AG09319 (cell line): ENCODE results near the gene APP.

Experiments used
- DNase-seq: peaks from one replicate; pipeline ENCODE4 v3.0.0-alpha.2; 2010; ENCODE audit warnings: low read depth; ENCODE audit errors: extremely low read depth
- TF ChIP-seq, protein P1 (sequence below): IDR thresholded peaks from 2 replicates; pipeline ENCODE4 v1.5.1; 2011; ENCODE audit warnings: low read depth, mild to moderate bottlenecking, inconsistent platforms, low read length, moderate library complexity

The APP gene

DNA sequence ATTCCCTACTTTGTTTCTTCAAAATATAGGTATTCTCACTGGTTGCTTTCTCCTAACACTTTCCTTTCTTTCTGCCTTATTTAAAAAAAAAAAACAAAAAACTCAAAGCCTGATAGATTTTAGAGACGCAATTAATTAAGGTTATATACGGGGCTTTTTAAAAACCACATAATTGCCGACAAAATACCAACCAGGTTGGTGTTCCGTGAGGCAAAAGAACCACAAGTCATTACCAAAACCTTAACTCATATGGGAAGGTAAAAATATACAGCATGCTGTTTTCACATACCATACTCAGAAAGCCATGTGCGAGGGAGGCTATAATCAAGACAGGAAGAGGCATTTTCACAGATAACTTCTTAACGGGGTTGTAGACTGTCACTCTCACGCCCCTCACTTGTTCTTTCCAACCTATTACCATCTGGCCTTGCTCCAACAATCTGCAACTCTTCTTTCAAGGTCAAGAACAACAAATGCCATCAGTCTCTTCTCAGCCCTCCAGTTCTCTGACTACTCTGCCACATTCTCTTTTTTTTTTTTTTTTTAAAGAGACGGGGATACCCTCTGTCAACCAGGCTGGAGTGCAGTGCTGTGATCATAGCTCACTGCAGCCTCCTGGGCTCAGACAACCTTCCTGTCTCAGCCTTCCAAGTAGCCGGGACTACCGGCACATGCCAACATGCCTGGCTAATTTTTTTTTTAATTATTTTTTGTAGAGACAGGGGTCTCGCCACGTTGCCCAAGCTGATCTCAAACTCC, 102.6 kb downstream of the APP start:
- TF ChIP-seq, protein P1, sequence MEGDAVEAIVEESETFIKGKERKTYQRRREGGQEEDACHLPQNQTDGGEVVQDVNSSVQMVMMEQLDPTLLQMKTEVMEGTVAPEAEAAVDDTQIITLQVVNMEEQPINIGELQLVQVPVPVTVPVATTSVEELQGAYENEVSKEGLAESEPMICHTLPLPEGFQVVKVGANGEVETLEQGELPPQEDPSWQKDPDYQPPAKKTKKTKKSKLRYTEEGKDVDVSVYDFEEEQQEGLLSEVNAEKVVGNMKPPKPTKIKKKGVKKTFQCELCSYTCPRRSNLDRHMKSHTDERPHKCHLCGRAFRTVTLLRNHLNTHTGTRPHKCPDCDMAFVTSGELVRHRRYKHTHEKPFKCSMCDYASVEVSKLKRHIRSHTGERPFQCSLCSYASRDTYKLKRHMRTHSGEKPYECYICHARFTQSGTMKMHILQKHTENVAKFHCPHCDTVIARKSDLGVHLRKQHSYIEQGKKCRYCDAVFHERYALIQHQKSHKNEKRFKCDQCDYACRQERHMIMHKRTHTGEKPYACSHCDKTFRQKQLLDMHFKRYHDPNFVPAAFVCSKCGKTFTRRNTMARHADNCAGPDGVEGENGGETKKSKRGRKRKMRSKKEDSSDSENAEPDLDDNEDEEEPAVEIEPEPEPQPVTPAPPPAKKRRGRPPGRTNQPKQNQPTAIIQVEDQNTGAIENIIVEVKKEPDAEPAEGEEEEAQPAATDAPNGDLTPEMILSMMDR: no peak
- no peak for DNase-seq

DNA sequence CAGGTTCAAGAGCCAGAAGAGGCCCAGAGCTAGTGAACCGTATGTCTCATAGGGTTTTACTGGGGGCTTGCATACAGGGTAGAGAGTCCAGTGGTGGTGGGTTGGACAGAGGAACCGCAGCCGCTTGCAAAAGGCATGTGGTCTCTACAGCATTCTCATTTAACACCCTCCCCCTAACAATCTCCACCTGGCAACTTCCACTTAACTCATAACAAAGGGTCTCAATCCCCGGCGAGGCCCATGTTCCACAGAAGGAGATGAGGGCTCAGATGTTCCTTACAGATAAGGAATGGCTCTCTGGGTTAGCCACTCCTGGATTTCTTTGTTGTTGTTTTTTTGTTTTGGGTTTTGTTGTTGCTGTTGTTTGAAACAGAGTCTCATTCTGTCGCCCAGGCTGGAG, 106.1 kb downstream of the APP start:
- TF ChIP-seq, protein P1: no peak
- DNase-seq: no peak

DNA sequence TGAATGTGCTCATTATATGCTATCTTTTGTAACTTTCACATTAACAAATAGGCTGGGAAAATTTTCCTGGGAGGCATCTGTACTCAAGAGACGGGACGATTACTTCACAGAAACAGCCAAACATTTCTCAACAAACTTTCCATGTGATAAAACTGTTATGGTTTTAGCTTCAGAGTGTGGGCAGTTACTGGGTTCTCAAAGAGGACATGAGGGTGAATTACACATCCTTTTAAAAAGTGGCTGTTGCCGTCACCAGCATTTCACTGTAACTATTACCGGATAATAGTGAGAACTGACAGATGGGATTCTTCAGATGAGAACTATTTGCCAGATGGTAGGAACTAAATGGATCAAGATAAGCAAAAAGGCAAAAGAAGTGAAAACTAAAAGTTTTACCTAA, 109.1 kb downstream of the APP start:
- no peak for DNase-seq
- TF ChIP-seq, protein P1: no peak

DNA sequence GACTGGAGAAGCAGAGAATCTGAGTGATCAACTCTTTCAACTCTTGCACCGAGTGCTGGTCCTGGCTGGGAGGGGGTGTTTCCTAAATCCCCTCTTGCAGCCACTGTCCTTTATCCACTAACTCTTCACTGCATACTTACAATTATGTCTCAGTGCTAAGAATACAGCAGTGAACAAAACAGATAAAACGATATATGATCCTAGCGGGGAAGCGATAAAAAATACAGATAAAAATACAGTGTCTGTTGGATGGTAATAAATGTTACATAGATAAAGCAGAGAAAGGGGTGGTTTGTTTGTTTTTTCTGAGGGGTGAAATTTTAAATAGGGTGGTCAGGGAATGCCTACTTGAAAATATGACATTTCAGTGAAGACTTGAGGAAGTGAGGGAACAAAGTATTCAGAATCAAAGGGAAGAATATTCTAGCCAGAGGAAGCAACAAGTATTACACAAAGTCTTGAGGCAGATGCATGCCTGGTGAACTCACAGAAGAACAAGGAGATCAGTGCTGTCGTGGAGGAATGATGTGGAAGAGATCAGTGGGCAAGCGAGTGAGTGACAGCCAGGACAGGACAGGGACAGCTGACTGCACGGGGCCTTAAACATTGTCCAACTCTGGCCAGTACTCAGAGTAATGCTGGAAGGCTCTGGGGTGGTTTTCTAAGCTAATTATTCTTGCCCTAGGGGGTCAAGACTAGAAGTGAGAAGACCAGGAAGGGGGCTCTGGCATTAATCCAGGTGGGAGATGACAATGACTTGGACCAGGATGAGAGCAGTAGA, 110.0 kb downstream of the APP start:
- TF ChIP-seq, protein P1: no peak
- no peak for DNase-seq

DNA sequence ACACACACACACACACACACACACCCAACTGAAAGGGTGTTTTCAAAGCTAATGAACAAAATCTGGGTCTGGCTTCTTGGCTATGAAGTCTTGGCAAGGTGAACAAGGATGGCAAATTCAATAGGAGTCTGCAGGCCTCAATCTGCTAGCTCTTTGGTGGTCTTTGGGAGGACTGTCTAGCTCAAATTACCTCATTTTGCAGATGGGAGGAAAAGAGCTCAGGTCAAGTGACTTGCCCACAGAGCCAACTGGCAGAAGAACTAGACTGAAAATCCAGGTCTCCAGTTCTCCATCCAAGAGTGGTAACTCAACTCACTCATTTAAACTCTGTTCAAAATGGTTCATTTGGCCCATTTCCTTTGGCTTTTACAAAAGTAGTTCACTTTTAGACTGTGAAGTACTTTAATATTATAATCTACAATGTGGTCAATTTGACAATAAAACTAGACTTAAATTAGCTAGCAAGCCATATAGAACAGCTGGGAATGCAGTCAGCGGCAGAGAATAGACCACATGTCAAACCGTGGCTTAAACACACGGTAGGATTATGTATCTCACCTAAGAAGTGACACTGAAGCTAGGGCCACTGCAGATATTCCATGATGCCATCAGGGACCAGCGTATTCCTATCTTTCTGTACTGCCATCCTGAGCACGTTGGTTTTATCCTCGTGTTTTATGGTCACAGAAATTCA, 112.9 kb downstream of the APP start:
- no peak for DNase-seq
- TF ChIP-seq, protein P1: no peak

DNA sequence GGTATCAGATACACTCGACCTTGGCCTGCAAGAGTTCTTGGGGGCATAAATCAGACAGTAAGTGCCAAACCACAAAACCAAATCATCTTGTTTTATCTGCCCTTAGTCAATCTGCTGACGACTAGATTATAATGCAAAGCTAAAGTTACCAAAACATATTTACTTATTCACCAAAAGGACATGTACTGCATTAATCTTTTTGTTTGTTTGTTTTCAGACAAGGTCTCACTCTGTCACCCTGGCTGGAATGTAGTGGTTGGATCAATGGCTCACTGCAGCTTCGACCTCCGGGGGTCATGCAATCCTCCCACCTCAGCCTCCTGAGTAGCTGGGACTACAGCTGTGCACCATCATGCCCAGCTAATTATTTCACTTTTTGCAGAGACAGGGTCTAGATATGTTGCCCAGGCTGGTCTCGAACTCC, 114.7 kb downstream of the APP start:
- TF ChIP-seq, protein P1: no peak
- DNase-seq: no peak

DNA sequence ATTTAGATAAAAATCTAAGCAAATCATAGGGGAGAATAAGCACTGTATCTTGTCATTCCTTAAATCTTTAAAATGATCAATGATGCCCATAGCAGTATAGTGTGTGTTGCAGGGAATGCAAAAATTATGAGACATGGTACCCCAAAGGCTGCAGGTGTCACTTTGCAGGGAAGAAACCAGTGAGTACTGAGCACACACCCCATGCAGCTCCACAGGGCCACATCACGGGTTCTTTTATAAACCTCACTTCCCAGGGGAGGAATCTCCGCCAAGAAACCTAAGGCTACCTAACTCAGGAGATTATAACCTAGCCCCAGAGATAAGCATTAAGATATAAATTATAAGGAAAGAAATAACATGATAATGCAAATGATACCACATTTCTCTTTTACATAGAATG, 115.6 kb downstream of the APP start:
- TF ChIP-seq, protein P1: no peak
- no peak for DNase-seq
